GM04504 (cell line): ENCODE data around the gene GLI3.
"Not testable (repeated sequence)": the region's sequence is repeated elsewhere in the genome, so short reads cannot be mapped to it uniquely, and the experiment has no call there.

Source experiments
- DNase-seq: peaks from one replicate; pipeline ENCODE4 v3.0.0-alpha.2; 2012; ENCODE audit warnings: low read depth

The GLI3 gene

DNA sequence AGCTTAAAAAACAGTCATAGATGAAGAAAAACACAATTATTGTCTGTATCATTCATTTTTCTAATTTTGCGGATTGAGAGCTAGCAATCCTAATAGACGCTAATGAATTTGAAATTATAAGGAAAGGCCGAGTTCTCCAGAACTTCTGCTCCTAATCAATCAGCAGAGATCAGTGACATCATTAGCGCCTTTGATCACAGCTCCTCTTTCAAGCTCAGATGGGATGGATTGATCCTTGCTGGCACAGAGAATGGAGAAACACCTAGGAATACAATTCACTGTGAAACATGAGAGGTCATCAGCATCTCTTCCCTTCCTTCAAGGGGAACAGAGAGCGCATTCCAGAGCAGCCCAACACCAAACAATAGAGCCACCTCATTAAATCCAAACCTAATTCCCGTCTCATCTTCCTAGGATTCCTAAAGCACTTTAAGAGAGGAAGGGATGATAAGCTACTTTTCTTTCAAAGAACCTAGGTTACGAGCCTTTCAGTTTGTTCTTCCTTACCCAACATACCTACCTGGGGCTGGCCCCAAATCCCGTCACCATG is 24.4 kb downstream of the GLI3 start:
- DNase-seq = no peak

DNA sequence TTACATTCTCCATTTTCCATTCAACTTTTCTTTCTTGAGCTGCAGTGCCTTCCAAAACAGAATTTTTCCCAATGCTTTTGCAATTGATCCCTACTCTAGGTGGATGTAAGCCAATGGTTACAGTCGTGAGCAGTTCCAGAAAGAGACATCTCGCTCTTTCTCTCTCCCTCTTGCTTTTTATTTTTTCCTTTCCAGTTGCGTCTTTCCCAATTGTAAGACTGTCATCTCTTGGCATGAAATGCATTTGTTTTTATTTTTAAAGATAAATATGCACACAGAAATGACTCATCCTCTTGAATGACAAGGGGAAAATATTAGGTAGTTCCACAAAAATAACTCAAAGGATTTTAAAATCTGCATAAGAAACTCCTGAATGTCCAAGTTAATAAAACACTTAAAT is 25.1 kb downstream of the GLI3 start:
- no peak for DNase-seq

GRCh38 chr7:42210779-42211178 is 26.2 kb downstream of the GLI3 start:
- DNase-seq = no peak

DNA sequence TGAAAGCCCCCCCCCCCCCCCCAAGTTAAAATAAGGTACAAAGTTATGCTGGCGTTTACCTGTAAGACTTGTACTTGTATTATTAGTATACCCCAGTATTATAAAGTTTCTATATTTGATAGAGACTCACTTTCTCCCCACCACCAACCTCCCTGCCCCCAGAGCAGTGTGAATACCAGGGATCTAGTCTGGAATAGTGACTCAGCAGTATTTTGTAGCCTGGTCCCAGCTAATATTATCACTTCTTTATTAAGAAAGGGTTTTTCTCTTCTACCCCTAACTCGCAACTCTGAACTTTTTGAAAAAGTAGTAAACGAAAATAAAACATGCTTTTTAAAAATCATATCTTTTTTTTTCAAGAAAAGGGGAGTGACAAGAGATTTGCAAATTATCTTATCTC is 26.7 kb downstream of the GLI3 start:
- DNase-seq = no peak

DNA sequence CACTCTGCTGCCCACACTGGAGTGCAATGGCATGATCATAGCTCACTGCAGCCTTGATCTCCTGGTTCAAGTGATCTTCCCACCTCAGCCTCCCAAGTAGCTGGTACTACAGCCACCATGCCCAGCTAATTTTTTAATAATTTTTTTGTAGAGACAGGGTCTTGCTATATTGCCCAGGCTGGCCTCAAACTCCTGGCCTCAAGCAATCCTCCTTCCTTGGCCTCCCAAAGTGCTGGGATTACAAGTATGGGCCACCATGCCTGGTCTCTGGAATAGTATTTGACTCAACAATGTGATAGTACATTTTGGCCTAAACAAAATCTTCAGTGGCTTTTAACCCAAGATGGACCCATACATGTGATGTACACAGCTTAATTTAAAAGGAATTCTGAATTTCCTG is 27.9 kb downstream of the GLI3 start:
- not testable (repeated sequence) for DNase-seq

DNA sequence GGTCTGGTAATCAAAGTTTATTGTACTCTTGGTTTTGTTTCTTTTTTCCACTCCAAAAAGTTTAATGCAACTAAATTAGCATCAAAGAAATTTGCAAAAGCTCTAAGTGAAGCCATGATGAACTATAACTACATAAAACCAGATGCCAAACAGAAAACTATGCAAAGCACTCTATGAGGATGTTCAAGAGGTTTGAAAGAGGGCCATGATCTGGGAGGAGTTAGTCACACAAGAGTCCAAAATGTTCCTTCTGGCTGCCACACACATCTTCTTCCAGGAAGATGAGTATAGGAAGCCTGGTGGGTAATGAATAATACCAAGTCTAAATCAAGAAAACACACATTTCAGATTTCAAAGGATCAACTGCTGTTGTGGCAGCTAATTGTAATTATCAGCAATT is 28.4 kb downstream of the GLI3 start:
- no peak for DNase-seq

GRCh38 chr7:42207420-42207819 is 29.6 kb downstream of the GLI3 start:
- DNase-seq = no peak

- DNase-seq = no peak
Observed at GRCh38 chr7:42203336-42203735, 33.7 kb downstream of the GLI3 start.

- DNase-seq = no peak
Observed at GRCh38 chr7:42202601-42203000, 34.4 kb downstream of the GLI3 start.

DNA sequence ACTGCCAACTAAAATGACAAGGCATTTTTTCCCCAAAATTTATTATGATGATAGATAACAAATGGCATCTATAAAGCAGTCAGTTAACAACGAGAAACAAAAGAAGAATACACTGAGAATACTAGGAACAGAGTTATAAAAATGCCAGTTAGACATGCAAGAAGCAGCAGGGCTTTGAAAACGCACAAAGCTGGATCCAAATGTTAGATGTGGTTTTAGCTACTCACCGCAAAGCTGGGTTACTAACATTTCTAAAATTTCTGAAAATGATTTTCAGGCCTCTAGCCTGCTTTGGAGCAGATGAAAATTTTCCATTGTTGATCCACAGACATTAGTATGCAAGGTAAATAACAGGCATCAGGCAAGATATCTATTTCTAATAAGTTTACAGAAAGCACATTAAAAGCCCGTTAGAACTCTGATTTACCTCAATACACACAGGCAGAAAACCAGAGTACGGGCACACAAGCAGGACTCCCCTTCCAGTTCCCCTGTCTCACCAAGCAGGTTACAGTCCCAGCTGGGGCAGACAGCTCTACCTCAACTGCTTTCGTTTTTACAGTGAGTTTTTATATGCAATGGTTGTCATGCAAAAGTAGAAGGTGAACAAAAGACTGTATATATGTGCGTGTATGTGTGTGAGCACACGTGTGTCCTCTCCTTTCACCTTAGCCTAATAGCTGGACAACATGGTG is 37.9 kb downstream of the GLI3 start:
- peak; percentile 79 for DNase-seq

DNA sequence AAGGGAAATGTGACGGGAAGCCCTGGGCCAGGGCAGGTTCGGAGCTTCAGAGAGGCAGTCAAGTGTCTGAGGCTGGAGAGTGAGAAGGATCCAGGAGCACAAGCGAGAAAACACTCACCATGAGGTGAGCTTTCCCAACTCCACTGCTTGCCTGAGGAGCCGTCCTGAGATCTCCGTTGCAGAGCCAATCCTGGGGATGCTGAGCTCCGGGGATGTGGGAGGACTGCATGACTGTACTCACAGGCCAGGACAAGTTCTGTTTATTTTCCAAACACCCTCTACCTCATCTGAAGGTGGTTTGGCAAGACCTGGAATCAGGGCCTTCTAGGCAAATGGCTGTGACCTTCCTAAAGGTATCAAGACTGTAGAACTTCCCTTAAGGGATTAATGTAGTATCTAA is 38.7 kb downstream of the GLI3 start:
- no peak for DNase-seq

GRCh38 chr7:42197451-42197850 is 39.6 kb downstream of the GLI3 start:
- no peak for DNase-seq

DNA sequence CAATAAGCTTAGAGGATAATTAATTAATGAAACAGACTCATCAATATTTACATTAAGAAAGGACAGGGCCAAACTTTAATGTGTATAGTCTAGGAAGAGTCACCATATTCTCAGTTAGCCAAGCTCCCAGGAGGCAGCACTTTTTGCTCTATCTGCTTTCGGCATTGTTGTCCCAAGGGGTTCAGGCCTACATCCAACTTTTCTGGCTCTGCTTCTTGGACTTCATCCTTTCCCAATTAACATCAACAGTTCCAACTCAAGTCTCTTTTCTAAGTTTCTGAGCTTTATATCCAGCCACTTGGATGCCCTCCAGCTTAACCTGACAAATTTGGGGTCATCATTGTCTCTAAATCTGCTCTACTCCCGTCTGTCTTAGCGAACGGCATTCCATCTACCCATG is 42.8 kb downstream of the GLI3 start:
- DNase-seq = no peak

- DNase-seq = no peak
Observed at GRCh38 chr7:42193471-42194129, 43.4 kb downstream of the GLI3 start.

DNA sequence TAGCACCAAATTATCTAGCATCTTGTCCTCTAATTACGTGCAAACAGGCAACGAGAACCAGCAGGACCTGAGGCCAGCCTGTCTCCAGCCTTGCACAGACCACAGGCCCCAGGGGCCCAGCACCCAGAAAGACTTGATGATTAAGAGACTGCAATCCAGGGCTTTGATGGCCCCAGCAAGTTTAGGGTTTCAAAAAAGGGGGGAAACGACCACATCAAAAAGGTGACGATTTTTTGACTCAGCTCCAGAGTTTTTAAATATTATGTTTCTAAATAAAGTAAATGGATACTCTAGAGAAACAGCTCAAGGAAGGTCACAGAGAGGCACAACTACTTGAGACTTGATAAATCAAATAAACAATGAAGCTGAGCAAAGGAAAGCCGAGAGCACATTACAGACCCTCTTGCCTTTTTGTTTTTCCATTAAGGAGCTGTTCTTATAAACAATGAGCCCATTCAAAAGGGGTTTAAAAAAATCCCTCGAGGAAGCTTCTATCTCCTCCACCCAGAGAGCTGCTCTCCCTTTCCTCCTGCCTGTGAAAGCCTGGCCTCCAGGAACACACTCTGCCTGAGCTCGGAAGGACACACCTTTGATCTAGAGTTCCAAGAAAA is 44.1 kb downstream of the GLI3 start:
- no peak for DNase-seq

- DNase-seq = no peak
Observed at GRCh38 chr7:42192066-42192465, 44.9 kb downstream of the GLI3 start.

DNA sequence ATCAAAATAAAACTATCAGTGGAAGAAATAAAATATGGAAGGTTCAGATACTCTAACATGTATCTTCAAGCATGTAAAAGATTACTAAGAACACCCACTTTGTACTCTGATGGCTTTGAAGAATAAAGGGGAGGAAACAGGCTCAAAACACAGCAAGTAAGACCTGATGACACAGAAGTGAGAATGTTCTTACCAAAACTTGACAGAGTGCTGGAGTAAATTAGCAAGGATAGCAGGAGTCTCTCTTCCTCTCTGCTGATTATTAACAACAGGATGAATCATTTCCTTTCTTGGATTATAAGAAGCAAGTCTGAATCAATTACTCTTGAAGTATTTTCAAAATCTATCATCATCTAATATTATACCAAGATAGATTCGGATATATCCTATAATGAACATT is 47.5 kb downstream of the GLI3 start:
- no peak for DNase-seq

DNA sequence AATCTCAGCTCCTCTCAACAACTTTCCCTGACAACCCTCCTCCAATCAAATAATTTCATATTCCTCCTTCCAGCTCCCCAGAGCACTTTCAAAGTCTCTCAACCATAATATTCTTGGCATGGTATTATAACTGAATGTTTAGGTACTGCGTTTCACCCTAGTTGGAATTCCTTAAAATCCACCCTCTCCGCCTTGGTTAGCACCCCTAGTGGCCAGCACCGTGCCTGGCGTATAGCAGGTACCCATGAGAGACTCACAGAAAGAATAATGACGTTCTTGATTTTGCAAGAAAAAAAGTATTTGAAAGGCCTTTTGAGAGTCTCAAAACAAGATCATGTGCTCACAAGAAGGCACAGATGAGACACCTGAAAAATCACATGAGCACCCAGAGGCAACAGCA is 50.9 kb downstream of the GLI3 start:
- DNase-seq = no peak

- no peak for DNase-seq
Observed at GRCh38 chr7:42185726-42186125, 51.3 kb downstream of the GLI3 start.

DNA sequence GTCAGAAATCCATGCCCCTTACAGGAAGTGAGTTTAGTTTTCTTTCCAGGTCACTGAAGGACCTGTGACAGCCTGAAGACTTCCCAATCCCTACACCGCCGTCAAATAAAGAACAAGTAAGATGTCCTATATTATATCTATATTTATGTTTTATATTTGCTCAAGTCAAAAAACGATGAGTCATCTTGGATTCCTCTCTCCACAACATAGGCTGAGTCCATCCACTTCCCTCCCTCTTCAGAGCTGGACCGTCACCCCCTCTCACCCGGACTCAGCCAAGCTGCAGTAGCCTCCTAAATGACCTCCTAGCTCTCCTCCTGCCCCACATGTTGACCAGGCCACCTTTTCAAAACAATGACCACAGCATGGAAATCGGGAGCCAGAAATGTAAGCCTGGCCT is 53.5 kb downstream of the GLI3 start:
- no peak for DNase-seq

- no peak for DNase-seq
Observed at GRCh38 chr7:42181566-42181965, 55.4 kb downstream of the GLI3 start.

- DNase-seq = no peak
Observed at GRCh38 chr7:42180806-42181205, 56.2 kb downstream of the GLI3 start.

GRCh38 chr7:42176724-42177101 is 60.3 kb downstream of the GLI3 start:
- no peak for DNase-seq
